Measurements from ENCODE around the gene PATZ1. TPM values are rescaled to one million over a fixed set of nuclear protein-coding genes. Genes with fewer than 3 reads are reported as not detected.

Gene PATZ1
- total RNA-seq, 1 experiment from 2014 or later, result 18.6 TPM

DNA sequence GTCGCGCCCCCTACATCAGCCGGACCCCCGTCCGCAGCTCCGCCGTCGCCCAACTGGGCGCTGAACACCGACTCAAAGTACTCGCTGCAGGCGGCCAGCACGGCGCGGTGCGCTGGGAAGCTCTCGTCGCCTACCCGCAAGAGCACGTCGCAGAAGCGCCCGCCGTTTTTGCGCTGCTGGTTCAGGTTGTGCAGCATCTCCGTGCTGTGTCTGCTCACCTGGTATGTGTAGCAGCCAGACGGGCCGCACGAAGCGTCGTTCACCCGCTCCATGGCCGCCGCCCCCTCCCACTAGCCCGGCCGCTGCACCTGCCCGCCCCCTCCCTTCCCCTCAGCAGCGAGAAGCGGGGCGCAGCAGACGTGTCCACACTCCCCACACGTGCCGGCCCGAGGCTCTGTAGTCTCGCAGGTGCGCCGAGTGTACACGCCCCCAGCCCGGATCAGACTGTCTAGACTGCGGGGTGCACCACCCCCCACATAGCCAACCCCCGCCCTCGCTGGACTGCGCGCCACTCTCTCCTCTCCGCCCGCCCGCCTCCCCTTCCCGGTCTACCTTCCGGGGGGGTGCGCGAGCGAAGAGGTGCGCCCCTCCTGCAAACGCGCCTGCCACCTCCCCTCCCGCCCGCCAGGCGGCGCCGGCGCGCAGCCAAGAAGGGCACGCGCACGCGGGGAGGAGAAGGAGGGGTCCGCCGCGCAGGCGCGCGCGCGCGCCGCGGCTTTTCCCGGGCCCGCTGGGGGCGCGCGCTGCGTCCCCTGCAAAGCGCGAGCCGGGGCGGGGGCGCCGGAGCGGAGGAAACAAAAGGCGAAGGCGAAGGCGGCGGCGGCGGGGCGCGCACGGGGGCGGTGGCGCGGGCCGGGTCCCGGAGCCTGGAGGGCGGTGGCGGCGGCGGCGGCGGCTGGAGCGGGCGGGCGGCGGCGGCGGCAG lies 553 bp downstream of the PATZ1 start:
- CTCF ChIA-PET, result no interaction called here
- BruUV-seq (replicated peaks), result TSS peak; percentile 70
- intact Hi-C loops (cut with micrococcal nuclease; ENCODE audit: unreplicated experiment), result no loop called here

DNA sequence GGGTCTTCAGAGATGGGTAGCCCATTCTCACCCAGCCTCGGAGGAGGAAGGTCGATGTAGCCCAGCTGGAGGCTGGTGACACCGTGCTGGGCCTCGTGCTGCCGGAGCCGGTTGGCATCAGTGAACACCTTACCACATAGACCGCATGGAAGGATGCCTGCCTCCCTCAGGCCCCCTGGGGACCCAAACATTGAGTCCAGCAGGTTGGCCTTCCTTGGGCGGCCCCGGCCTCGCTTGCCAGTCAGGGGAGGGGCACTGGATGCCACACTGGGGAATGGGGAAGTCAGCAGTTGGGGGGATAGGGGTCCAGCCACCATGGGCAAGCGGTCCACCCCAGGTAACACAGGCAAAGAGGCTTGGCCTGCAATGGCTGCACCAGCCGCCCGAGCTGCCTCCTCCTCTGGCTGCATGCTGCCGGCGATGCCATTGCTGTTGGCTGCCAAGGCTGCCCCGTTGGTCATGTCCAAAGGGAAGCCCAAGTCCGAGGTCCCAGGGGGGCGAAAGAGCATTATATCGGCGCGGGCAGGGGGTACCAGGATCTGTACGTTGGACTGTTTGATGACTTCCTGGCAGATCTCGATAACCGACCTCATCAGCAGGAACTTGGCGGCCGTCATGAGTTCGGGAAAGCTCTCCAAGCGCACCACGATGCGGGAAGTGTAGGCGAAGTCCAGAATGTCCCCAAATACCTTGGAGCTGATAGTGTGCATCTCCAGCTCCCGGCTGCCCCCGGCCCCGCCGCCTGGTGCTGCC lies 1.4 kb downstream of the PATZ1 start:
- peak overlapping the region; percentile 45 to 53 for H3K4me3 ChIP-seq (ENCODE audit: low read depth in 2 of 2, low read length in 2 of 2)
- BruUV-seq (replicated peaks), result no TSS peak
- H3K27ac ChIP-seq (ENCODE audit: low read length), result no peak overlapping the region; the same call in 1 of the 2 replicates
- CTCF ChIA-PET, result no interaction called here
- H3K27me3 ChIP-seq (ENCODE audit: control insufficient read depth, insufficient read depth, low read length), result no peaks in the 10 kb centered on the region
- TF ChIP-seq TCF7L2 (IDR thresholded peaks at IDR 0.05; ENCODE audit: low read depth, low read length) (no peak), SIN3A (IDR thresholded peaks at IDR 0.05; ENCODE audit: borderline replicate concordance, insufficient read depth, low read depth, low read length) (no peak), POLR2AphosphoS5 (IDR thresholded peaks at IDR 0.05; ENCODE audit: low read depth, low read length) (no peak)
- TF ChIP-seq, protein P1, sequence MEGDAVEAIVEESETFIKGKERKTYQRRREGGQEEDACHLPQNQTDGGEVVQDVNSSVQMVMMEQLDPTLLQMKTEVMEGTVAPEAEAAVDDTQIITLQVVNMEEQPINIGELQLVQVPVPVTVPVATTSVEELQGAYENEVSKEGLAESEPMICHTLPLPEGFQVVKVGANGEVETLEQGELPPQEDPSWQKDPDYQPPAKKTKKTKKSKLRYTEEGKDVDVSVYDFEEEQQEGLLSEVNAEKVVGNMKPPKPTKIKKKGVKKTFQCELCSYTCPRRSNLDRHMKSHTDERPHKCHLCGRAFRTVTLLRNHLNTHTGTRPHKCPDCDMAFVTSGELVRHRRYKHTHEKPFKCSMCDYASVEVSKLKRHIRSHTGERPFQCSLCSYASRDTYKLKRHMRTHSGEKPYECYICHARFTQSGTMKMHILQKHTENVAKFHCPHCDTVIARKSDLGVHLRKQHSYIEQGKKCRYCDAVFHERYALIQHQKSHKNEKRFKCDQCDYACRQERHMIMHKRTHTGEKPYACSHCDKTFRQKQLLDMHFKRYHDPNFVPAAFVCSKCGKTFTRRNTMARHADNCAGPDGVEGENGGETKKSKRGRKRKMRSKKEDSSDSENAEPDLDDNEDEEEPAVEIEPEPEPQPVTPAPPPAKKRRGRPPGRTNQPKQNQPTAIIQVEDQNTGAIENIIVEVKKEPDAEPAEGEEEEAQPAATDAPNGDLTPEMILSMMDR (IDR thresholded peaks at IDR 0.05), result no peak
- TF ChIP-seq, protein P2, sequence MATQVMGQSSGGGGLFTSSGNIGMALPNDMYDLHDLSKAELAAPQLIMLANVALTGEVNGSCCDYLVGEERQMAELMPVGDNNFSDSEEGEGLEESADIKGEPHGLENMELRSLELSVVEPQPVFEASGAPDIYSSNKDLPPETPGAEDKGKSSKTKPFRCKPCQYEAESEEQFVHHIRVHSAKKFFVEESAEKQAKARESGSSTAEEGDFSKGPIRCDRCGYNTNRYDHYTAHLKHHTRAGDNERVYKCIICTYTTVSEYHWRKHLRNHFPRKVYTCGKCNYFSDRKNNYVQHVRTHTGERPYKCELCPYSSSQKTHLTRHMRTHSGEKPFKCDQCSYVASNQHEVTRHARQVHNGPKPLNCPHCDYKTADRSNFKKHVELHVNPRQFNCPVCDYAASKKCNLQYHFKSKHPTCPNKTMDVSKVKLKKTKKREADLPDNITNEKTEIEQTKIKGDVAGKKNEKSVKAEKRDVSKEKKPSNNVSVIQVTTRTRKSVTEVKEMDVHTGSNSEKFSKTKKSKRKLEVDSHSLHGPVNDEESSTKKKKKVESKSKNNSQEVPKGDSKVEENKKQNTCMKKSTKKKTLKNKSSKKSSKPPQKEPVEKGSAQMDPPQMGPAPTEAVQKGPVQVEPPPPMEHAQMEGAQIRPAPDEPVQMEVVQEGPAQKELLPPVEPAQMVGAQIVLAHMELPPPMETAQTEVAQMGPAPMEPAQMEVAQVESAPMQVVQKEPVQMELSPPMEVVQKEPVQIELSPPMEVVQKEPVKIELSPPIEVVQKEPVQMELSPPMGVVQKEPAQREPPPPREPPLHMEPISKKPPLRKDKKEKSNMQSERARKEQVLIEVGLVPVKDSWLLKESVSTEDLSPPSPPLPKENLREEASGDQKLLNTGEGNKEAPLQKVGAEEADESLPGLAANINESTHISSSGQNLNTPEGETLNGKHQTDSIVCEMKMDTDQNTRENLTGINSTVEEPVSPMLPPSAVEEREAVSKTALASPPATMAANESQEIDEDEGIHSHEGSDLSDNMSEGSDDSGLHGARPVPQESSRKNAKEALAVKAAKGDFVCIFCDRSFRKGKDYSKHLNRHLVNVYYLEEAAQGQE (IDR thresholded peaks at IDR 0.05; ENCODE audit: insufficient read depth in 1 of 2, low read depth in 2 of 2, low read length in 1 of 2), result no peak
- in situ Hi-C loops (cut with HindIII; ENCODE audit: low pct_unique_long_range_greater_than_20kb, low sequenced_read_pairs) (no loop called here), intact Hi-C loops (cut with micrococcal nuclease; ENCODE audit: unreplicated experiment) (no loop called here)
- peaks cover 17% of the 10 kb centered on the region for H3K4me1 ChIP-seq (ENCODE audit: control insufficient read depth, insufficient read depth, low read length)
- DNase-seq (ENCODE audit: low read depth, low spot score) (no peak), ATAC-seq (no peak)
- POLR2A ChIA-PET, result no interaction called here
- H3K9me3 ChIP-seq (ENCODE audit: control insufficient read depth, insufficient read depth, low read depth, low read length), result no peaks in the 10 kb centered on the region
- no peaks in the 10 kb centered on the region for H3K36me3 ChIP-seq (ENCODE audit: control insufficient read depth, insufficient read depth, low read length)

More for the DNA sequence above, 553 bp downstream of the PATZ1 start:
- no peaks in the 10 kb centered on the region for H3K27me3 ChIP-seq (ENCODE audit: control insufficient read depth, insufficient read depth, low read length)
- peak; percentile 69 for ATAC-seq
- peaks cover 17% of the 10 kb centered on the region for H3K4me1 ChIP-seq (ENCODE audit: control insufficient read depth, insufficient read depth, low read length)
- DNase-seq (ENCODE audit: low read depth, low spot score), result no peak
- TF ChIP-seq SIN3A (IDR thresholded peaks at IDR 0.05; ENCODE audit: borderline replicate concordance, insufficient read depth, low read depth, low read length), result no peak
- peak; percentile 49; the same call in 1 of the 2 replicates for TF ChIP-seq POLR2AphosphoS5 (IDR thresholded peaks at IDR 0.05; ENCODE audit: low read depth, low read length)
- no peak for TF ChIP-seq TCF7L2 (IDR thresholded peaks at IDR 0.05; ENCODE audit: low read depth, low read length)
- TF ChIP-seq, protein P1 (IDR thresholded peaks at IDR 0.05), result peak; percentile 96
- no peaks in the 10 kb centered on the region for H3K36me3 ChIP-seq (ENCODE audit: control insufficient read depth, insufficient read depth, low read length)
- POLR2A ChIA-PET, result no interaction called here
- H3K27ac ChIP-seq (ENCODE audit: low read length), result no peak overlapping the region; the same call in 1 of the 2 replicates
- in situ Hi-C loops (cut with HindIII; ENCODE audit: low pct_unique_long_range_greater_than_20kb, low sequenced_read_pairs), result no loop called here
- H3K4me3 ChIP-seq (ENCODE audit: low read depth in 2 of 2, low read length in 2 of 2), result peak overlapping the region; percentile 45 to 53
- H3K9me3 ChIP-seq (ENCODE audit: control insufficient read depth, insufficient read depth, low read depth, low read length), result no peaks in the 10 kb centered on the region

All from Panc1 (cell line).